Gastrocnemius medialis (tissue), 4 donors: ENCODE measurements around the gene CAMSAP1. TPM values are rescaled to one million over a fixed set of nuclear protein-coding genes. Genes with fewer than 3 reads are reported as not detected.

Experiments used
- ATAC-seq, 2 donors: fragments of 150-250 bp; one replicate each; pipeline ENCODE4 v1.9.1; 2016
- DNase-seq, 2 donors: peaks; one replicate each; pipeline ENCODE4 v3.0.0-alpha.2; 2019
- H3K27ac ChIP-seq, 4 donors: fragments of 200-600 bp; sonication (generic); 1 replicate in 1 of 4; 2 replicates in 3 of 4; pipeline ENCODE4 v1.5.1; 2016 to 2018; ENCODE audit warnings: mild to moderate bottlenecking in 2 of 4, moderate library complexity in 1 of 4
- H3K27me3 ChIP-seq, 3 donors: fragments of 200-600 bp; sonication (generic) in 2 of 3; 1 replicate in 1 of 3; 2 replicates in 2 of 3; pipeline versions ENCODE4 v1.5.1 to v1.6.0; 2016 to 2019; ENCODE audit warnings: mild to moderate bottlenecking in 1 of 3, moderate library complexity in 1 of 3
- H3K36me3 ChIP-seq, 2 donors: fragments of 200-600 bp; sonication (generic) in 1 of 2; one replicate each; pipeline ENCODE4 v1.5.1; 2017 to 2018
- H3K4me1 ChIP-seq, 2 donors: fragments of 200-600 bp; sonication (generic) in 1 of 2; one replicate each; pipeline ENCODE4 v1.5.1; 2016 to 2017; ENCODE audit warnings: mild to moderate bottlenecking in 2 of 2
- H3K4me3 ChIP-seq, 4 donors: fragments of 200-600 bp; sonication (generic) in 3 of 4; 1 replicate in 1 of 4; 2 replicates in 3 of 4; pipeline ENCODE4 v1.5.1; 2016 to 2019; ENCODE audit warnings: mild to moderate bottlenecking in 2 of 4
- H3K9me3 ChIP-seq, 3 donors: fragments of 200-600 bp; sonication (generic) in 2 of 3; 1 replicate in 1 of 3; 2 replicates in 2 of 3; pipeline ENCODE4 v1.5.1; 2016 to 2019
- CTCF ChIP-seq, 5 experiments: fragments of 450-650 bp in 3 of 5; fragments of 200-600 bp in 2 of 5; sonication (generic) in 2 of 5; IDR thresholded peaks in 4 of 5; conservative IDR thresholded peaks in 1 of 5; 1 replicate in 4 of 5; 2 replicates in 1 of 5; pipeline ENCODE4 v1.5.1; 2016 to 2019; ENCODE audit warnings: antibody characterized with exemption in 5 of 5, mild to moderate bottlenecking in 3 of 5, moderate library complexity in 3 of 5
- POLR2A ChIP-seq, 2 donors: fragments of 450-650 bp; IDR thresholded peaks; one replicate each; pipeline ENCODE4 v1.6.1; 2017; ENCODE audit warnings: antibody characterized with exemption in 2 of 2, mild to moderate bottlenecking in 2 of 2, moderate library complexity in 2 of 2
- in situ Hi-C, 4 donors: fragments of 200-750 bp; cut with MboI; loops; one replicate each; pipeline versions ENCODE4 v1.15.0 to v1.8.0; 2017; ENCODE audit warnings: low sequenced_read_pairs in 4 of 4
- intact Hi-C: fragments of 100-400 bp; cut with DNase I; formaldehyde crosslinking; loops from one replicate; pipeline ENCODE4 v1.15.1; 2023; ENCODE audit warnings: low total_unique reads
- total RNA-seq, 4 donors: library from RNA; depleted of rRNA; stranded (reverse); fragments of >200 nt; gene quantifications; one replicate each; pipeline versions ENCODE4 v1.1.0 to v1.2.3, GENCODE V29; 2016

Gene CAMSAP1
- total RNA-seq, 4 donors from 2014 or later: 54.8 to 94.9 (median 82.9) TPM

GRCh38 chr9:135802876-135803419 lies 104.4 kb downstream of the CAMSAP1 start:
- ATAC-seq (no peak), DNase-seq (no peak)
- H3K4me3 ChIP-seq: no peak overlapping the region
- no peaks in the 10 kb centered on the region for H3K36me3 ChIP-seq
- no peak overlapping the region for H3K27ac ChIP-seq
- no peaks in the 10 kb centered on the region for H3K27me3 ChIP-seq
- TF ChIP-seq POLR2A (IDR thresholded peaks at IDR 0.05): no peak
- no peak for TF ChIP-seq CTCF (IDR thresholded peaks at IDR 0.05 in 4 of 5, conservative IDR thresholded peaks at IDR 0.05 in 1 of 5)
- H3K4me1 ChIP-seq: peaks cover 7% of the 10 kb centered on the region in 2 donors
- intact Hi-C loops: no loop called here
- no peaks in the 10 kb centered on the region for H3K9me3 ChIP-seq
- in situ Hi-C loops: no loop called here

GRCh38 chr9:135801070-135801469 lies 106.3 kb downstream of the CAMSAP1 start:
- DNase-seq (no peak), ATAC-seq (no peak)
- no peaks in the 10 kb centered on the region for H3K36me3 ChIP-seq
- intact Hi-C loops: no loop called here
- H3K27me3 ChIP-seq: peaks cover 0 to 9% (median 8%) of the 10 kb centered on the region in 3 donors
- no peak for TF ChIP-seq POLR2A (IDR thresholded peaks at IDR 0.05)
- TF ChIP-seq CTCF (IDR thresholded peaks at IDR 0.05 in 4 of 5, conservative IDR thresholded peaks at IDR 0.05 in 1 of 5): no peak
- H3K9me3 ChIP-seq: no peaks in the 10 kb centered on the region
- peaks cover 15 to 17% of the 10 kb centered on the region in 2 donors for H3K4me1 ChIP-seq
- in situ Hi-C loops: no loop called here
- no peak overlapping the region for H3K4me3 ChIP-seq
- H3K27ac ChIP-seq: no peak overlapping the region

GRCh38 chr9:135799261-135799660 lies 108.1 kb downstream of the CAMSAP1 start:
- peaks cover 0 to 17% (median 13%) of the 10 kb centered on the region in 3 donors for H3K27me3 ChIP-seq

GRCh38 chr9:135798263-135798585 lies 109.1 kb downstream of the CAMSAP1 start:
- DNase-seq (no peak), ATAC-seq (no peak)
- intact Hi-C loops (loop anchor here (5.0 kb wide), 1 partner anchor 164 kb away; the partner anchor contains the start of gene UBAC1), in situ Hi-C loops (no loop called here)
- peak overlapping the region in 2 of 4 donors; percentile 54 to 72 for H3K27ac ChIP-seq
- TF ChIP-seq POLR2A (IDR thresholded peaks at IDR 0.05): no peak
- no peak for TF ChIP-seq CTCF (IDR thresholded peaks at IDR 0.05 in 4 of 5, conservative IDR thresholded peaks at IDR 0.05 in 1 of 5)
- H3K4me1 ChIP-seq: peaks cover 15 to 17% of the 10 kb centered on the region in 2 donors
- no peak overlapping the region for H3K4me3 ChIP-seq
- H3K36me3 ChIP-seq: no peaks in the 10 kb centered on the region
- peaks cover 0 to 17% (median 13%) of the 10 kb centered on the region in 3 donors for H3K27me3 ChIP-seq
- H3K9me3 ChIP-seq: no peaks in the 10 kb centered on the region

More at GRCh38 chr9:135799261-135799660, 108.1 kb downstream of the CAMSAP1 start:
- DNase-seq (no peak), ATAC-seq (no peak)
- TF ChIP-seq CTCF (IDR thresholded peaks at IDR 0.05 in 4 of 5, conservative IDR thresholded peaks at IDR 0.05 in 1 of 5) (no peak), POLR2A (IDR thresholded peaks at IDR 0.05) (no peak)
- in situ Hi-C loops: no loop called here
- H3K36me3 ChIP-seq: no peaks in the 10 kb centered on the region
- H3K27ac ChIP-seq: no peak overlapping the region
- no peaks in the 10 kb centered on the region for H3K9me3 ChIP-seq
- H3K4me1 ChIP-seq: peaks cover 15 to 17% of the 10 kb centered on the region in 2 donors
- H3K4me3 ChIP-seq: no peak overlapping the region
- intact Hi-C loops: loop anchor here (5.0 kb wide), 1 partner anchor 163 kb away; the partner anchor contains the start of gene UBAC1
